Activated CD4-positive, alpha-beta T cell treated with anti-CD3 and anti-CD28 coated beads, Interleukin-2, Interleukin-4, amounts not matched to agents 100 ng/mL and 50 ng/mL, durations not matched to agents 16 hours and 8 hours (primary cell): ENCODE measurements around the gene SSTR5.
"Not testable (repeated sequence)": the region's sequence is repeated elsewhere in the genome, so short reads cannot be mapped to it uniquely, and the experiment has no call there.

Experiments used
- DNase-seq: peaks from one replicate; pipeline ENCODE4 v3.0.0-alpha.2; 2020; ENCODE audit warnings: low spot score

Gene SSTR5

DNA sequence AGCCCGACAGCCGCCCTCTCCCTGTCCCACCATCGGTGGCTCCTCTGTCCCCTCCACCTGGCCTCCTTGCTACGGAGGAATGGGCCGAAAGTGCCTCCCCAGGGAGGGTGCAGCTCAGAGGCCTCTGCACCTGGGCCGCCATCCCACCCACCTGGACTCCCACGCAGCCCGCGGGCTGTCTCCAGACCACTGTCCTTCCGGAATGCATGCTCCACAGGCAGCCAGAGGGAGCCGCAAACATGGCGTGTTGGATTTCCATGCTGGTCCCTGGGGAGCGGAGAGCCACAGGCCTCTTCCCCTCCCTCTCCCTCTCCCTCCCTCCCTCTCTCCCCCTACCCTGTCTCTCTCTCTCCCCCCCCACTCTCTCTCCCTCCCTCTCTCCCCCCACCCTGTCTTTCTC, 3.0 kb downstream of the SSTR5 start:
- DNase-seq = no peak

DNA sequence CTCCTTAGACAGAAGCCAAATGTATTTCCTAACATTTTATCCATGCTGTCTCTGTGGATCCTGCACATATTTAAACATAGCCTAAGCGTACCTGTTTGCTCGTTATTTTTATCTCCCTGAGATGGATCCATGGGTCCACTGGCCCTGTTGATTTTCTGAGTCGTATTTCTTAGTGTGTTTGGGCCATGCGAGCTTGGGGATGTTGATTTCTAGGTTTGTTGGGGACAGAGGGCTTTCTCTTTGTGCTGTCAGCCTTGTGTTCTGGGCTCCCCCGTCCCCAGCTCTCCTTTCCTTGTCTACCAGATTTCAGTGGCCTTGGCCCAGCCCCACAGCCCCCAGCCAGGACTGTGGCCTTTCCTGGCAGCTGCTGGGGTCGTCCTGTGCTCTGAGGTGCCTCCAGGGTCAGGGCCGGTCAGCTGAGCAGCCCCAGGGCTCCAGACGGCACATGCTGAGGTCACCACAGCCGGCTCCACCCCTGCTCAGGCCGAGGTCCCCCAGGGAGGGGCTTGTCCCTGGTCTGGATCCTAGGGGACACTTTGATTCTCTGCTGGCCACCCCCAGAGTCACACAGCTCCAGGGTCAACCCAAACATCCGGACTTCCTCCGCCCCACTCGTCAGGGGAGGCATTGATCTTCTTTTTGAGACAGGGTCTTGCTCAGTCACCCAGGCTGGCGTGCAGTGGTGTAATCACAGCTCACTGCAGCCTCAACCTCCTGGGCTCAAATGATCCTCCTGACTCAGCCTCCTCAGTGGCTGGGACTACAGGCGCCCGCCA, 4.4 kb downstream of the SSTR5 start:
- no peak for DNase-seq

DNA sequence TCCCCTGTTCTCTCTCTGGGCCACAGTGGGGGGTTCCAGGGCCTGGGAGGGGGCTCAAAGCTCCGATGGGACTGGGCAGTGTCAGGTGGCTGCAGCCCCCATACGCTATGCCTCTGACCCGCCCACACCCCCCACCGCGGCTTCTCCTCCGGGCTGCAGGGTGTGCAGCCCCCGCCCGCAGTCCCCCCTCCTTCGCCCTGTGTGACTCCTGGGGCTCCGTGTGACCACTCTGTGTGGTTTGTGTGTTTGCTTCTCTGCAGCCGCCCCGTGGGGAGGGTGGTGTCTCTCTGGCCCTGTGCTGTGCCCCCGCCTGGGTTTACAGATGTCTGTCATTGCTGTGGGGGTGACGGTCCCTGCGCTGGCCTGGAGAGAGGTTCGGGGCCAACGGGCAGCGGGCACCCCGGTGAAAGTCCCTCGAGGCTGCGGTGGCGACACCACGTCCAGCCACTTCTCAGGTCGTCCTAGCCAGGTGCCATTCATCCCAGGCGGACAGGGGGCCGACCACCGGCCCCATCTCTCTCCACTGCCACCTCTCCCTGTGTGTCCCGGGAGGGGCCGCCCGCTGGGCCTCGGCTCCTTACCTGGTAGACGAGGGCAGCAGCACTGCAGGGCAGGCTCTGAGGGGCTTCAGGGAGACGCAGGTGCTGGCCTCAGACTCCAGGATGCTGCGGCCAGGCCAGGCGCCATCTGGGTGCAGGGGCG, 5.5 kb downstream of the SSTR5 start:
- no peak for DNase-seq

DNA sequence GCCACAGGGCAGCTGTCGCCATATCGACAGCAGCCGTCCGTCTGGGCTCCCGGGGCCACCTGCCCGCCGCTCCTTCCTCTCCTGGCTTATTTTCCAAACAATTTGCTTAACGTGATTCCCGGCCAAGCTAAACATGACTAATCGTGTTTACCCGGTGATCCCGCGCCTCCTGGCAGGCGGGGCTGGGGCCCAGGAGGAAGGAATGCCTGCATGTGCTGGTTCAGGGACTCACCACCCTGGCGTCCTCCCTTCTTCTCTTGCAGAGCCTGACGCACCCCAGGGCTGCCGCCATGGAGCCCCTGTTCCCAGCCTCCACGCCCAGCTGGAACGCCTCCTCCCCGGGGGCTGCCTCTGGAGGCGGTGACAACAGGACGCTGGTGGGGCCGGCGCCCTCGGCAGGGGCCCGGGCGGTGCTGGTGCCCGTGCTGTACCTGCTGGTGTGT, 6.1 kb downstream of the SSTR5 start:
- DNase-seq = no peak

DNA sequence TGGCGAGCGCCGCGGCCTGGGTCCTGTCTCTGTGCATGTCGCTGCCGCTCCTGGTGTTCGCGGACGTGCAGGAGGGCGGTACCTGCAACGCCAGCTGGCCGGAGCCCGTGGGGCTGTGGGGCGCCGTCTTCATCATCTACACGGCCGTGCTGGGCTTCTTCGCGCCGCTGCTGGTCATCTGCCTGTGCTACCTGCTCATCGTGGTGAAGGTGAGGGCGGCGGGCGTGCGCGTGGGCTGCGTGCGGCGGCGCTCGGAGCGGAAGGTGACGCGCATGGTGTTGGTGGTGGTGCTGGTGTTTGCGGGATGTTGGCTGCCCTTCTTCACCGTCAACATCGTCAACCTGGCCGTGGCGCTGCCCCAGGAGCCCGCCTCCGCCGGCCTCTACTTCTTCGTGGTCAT, 6.8 kb downstream of the SSTR5 start:
- no peak for DNase-seq

DNA sequence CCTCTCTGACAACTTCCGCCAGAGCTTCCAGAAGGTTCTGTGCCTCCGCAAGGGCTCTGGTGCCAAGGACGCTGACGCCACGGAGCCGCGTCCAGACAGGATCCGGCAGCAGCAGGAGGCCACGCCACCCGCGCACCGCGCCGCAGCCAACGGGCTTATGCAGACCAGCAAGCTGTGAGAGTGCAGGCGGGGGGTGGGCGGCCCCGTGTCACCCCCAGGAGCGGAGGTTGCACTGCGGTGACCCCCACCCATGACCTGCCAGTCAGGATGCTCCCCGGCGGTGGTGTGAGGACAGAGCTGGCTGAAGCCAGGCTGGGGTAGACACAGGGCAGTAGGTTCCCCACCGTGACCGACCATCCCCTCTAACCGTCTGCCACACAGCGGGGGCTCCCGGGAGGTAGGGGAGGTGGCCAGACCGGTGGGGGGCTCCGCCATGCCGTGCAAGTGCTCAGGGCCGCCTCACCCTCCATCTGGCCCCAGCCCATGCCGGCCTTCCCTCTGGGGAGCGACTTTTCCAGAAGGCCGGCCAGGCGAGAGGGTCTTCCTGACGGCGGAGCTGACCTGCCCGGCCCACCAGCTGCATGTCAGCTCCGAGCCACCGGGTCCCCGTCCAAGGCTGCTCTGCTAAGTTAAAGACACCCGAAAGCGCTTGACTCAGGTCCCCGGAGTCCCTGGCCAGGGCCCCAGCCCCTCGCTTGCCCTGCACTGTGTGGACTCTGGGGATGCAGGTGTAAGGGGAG, 7.4 kb downstream of the SSTR5 start:
- DNase-seq = no peak

DNA sequence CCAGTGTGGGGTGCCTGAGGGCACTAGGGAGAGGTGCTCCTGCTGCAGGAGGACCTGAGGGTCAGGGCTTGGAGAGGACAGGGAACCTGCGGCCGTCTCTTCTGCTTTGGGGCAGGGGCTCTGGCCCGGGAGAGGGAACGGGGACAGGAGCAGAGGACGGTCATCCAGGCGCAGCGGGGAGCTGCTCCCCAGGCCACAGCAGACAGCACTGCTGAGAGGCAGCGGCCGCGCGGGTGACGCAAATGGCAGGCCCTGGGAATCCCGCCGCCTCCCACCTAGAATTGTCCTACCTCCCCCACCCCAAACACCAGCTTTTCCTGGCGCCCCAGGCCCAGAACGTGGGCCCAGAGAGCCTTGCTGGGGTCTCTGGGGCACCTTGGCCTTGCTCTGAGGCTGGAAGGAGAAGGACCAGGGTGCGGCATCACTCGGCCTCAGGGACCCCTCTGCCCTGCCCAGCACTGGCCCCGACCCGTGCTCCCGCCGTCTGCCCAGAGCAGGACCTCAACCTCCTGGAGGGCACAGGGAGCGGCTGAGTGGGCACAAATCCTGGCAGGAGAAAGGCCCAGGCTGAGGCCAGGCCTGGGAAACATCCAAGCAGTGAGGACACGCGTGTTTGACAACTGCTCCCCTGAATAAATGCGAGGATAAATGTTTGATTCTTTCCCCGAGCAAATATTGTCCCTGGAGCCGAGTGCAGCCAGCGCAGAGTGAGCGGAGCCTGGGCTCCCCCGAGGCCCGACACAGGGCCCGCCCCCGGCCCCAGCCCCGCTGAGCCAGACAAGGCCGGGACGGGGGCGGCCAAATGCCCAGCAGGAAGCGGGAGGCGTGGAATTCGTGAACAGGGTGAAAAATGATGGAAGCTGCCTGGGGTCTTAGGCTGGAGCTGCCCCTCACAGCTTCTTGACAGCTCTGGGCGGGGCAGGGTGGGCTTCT, 8.5 kb downstream of the SSTR5 start:
- no peak for DNase-seq

DNA sequence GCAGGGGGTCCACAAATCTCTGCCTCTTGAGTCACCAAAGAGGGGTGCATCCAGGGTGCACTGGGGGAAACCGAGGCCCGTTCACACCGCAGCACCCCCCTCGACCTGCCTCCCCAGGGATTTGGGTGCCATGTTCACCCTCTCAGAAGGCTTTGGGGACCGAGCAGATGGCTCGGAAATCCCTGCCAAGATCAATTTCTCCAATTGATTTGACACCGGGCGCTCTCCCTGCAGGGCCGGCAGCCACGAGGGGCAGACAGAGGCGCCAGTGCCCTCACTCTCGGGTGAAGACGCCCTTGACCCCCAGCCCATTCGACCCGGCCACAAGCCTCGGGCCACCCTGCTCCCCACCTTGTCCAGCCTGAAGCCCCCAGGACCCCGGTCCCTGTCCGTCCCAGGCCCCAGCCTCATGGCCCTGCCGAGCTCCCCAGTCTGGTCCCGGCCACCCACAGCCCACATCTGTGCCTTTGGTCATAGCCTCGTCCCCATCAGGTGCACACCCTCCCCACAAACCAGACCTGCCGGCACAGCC, 9.3 kb downstream of the SSTR5 start:
- DNase-seq = no peak

DNA sequence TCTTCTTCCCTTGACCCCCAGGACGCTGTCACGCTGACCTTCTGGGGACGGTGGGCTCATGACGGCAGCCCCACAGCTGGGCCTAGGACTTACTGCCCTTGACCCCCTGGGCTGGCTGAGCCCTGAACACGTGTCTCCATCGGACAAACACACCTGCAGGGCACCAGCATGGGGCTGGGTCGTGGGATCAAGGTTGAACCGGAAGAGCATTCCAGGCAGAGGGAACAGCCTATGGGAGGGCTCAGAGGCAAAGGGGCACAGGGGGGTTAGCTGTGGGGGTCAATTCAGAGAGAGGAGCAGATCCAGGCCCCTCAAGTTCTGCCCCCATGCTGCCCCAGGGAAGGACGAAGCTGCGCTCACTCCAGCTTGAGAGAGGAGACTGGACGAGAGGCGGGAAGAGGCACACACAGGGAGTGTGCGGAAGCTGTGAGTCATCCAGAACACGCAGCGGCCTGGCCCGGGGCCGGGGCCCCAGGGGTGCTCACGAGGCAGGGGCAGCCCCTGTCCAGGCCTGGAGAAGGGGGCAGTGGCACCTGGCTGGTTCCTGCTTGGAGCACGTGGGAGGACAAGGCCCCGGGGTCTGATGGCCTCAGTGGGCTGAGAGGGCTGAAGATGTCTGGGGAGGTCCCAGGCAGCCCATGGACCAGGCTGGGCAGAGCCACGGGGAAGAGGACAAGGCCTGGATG, 9.9 kb downstream of the SSTR5 start:
- DNase-seq = no peak

DNA sequence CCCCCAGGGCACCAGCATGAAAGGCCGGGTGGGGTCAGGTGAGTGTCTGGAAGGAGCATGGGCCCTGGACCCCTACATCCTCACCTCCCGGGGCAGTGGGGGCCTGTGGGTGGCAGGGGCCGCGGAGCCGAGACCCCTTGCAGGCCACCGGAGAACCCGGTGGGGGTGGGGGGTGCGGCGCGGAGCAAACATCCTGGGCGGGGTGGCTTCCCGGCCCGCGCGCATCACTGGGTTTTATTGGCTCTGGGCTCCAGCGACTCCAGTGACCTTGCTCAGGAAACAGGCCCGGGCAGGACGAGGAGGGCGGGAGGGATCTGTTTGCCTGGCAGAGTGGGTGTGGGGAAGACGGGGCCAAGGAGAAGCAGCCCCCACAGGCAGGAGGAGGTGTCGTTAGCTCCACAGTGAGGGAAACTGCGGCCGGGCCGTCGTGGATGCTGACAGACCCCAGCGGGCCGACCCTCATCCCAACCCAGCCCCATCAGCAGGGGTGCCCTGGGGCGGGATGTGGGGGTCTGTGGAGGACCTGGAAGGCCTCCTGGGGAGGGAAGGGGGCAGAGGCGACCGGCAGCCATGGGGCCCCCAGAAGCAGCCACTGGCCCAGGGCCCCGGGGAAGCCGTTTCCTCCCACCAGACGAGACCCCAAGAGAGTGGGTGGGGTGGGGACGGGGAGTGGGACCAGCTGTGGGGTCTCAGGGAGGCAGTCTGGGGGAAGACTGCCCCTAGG, 10.6 kb downstream of the SSTR5 start:
- no peak for DNase-seq

DNA sequence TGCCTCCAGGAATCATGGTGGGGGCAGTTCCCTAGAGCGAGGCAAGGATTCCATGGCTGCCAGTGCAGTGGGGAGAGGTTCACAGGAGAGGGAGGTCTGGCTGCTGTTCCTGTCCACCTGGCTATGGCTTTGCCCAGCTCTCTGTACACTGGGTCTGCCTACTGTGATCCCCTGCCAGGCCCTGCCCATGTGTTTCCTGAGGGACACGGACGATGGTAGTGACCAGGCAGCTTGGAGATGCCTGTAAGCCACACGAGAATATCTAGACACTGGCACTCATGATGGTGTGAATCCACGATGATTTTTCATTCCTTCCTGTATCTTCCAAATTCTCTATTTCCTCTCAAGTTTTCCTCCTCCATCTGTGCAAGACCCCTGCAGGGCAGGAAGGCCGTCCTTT, 12.4 kb downstream of the SSTR5 start:
- DNase-seq = no peak

DNA sequence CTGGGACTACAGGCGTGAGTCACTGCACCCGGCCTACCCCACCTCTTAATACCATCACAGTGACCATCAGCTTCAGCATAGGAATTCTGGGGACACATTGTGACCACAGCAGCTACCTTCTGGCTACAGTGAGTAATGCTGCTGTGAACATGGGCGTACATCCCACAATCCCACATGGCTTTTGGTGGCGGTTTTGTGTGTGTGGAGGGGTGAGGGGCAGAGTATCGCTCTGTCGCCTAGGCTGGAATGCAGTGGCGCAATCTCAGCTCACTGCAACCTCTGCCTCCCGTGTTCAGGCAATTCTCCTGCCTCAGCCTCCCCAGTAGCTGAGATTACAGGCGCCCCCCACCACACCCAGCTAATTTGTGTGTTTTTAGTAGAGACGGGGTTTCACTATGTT, 13.9 kb downstream of the SSTR5 start:
- DNase-seq = not testable (repeated sequence)

DNA sequence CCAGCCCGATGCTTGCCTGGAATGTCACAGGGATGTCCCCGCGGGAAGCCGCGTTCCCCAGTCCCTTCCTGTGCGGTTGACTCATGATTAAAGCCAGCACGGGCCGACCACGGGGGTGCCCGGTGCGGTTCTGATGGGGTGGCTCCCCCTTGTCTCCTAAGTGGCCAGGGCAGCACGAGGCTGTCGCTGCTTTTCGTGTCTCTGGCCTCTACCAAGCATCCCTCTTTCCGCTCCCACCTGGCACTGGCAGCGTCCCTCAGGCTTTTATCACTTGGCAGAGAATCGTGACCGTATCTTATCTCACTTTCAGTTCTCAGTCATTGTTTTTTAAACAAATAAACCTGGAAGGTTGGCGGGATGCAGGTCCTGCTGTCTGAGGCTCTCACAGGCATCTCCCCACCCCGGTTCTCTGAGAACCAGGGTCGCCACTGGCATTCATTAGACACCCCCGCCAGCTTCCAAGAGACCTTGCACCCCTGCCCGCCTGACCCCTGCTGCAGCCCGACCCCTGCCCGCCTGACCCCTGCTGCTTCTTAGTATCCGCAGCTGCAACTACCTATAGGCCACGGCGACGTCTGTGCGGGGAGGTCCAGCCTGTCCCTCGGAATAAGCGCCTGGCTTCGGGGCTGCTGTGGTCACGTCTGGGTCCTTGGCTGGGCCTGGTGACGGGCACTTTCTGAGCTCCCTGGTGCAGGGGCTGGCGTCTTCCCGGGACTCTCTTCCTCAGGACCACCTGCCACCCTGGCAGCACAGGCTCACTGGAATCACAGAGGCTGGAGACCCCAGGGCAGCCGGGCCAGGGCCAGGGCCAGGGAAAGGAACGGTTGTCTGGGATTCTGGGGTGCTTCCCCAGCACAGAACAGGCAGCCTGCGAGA, 16.0 kb downstream of the SSTR5 start:
- no peak for DNase-seq

DNA sequence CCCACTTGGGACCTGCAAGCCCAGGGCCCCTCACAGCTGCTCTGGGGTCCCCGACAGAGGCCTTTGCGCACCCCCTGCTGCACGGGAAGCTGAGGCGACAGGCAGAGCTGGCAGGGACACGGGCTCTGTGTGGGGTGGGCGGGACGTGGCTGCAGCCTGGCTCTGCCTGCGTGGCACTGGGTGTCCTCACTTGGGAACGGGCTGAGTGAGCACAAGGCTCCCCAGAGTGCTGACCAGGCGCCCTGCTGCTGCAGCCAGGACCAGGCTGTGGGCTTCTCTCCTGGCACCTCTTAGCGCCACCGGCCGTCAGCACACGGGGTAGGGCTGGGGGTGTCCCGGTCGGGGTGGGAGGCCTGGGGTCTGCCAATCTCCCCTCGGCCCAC, 16.9 kb downstream of the SSTR5 start:
- DNase-seq = no peak

DNA sequence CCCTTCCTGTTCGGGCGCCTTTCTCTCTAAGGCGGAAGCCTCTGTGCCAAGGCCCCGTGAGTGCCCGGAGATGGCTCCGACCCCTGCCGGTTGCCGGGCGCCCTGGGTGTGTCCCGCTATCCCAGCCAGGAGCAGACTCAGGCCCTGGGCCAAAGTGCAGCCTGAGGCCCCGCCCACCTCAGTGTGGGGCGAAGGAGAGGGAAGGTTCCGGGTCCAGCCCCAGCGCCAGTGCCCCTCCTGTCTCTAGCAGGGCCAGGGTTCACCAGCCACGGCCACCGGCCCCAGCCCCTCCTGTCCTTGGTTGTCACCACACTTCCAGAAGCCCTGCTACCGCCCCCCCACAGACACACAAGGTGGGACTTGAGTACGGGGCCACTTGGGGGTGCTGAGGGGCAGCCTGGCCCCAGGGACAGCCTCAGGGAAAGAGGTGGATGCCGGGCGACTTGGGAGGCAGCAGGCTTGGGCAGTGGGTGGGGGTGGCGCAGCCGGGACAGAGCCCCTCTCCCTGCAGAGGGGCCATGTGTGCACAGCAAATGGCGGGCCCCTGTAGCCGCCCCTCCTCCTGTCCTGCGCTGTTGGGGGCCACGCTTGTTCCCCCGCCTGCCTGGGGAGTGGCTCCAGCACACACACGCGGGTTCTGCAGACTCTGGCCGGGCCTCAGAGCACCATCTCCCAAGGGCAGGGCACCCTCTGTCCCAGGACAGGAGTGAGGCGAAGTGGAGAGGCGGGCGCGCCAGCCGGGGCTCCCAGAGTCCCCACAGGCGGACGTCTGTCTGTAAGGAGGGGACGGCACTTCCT, 17.5 kb downstream of the SSTR5 start:
- DNase-seq = no peak

DNA sequence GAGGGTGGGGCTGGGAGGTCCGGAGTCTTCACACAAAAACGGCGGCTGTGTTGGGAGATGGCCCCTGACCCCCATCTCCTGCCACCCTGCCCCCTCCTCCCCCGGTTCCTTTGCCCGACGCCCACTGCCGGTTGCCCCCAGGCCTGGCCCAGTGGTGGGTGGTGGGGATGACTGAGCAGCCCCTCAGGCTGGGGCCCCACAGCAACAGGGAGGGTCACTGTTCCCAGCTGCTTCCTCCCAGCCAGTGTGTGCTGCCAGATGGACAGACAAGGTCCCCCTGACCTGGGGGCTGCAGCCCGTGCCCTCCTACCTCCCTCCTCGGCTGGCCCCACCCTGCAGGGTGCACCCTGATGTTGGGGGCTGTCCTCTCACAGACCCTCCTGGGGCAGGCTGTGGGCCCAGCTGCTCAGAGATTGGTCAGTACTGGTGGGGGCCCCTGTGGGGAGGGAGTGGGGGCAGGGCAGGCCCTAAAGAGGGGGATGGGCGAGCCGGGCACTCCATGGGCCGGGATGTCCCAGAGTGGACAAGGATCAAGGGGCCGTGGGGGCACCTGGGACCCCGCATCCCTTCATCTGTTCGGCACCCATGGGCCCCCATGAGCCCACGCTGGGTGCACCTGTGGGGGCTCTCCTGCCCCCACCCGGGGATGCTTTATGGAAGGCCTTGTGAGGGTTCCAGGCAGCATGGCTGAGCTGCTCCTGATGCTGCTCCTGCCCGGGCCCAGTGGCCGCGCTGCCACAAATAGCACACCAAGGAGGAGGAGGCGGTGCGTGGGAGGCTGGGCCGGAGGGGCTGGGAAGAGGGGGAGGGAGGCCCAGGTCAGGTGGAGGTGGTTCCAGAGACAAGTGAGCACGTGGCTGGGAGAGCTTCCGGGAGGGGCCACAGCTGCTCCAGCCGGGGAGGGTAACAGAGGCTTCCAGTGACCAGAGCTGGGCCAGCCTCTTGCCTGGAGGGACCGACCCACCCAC, 18.4 kb downstream of the SSTR5 start:
- no peak for DNase-seq

DNA sequence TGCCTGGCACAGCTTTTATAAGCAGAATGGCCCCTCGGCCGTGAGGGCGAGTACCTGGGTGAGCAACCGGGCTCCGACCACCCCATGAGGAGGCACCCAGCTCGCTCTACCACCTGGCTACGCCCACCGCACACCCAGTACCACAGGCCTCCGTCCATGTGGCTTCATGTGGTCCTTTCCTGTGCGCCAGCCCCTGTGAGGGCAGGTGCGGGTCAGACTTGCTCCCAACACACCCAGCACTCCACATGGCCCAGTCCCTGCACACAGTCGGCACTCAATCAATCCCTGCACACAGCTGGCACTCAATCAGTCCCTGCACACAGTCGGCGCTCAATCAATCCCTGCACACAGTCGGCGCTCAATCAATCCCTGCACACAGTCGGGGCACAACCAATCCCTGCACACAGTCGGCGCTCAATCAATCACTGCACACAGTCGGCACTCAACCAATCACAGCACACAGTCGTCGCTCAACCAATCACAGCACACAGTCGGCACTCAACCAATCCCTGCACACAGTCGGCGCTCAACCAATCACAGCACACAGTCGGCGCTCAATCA, 19.5 kb downstream of the SSTR5 start:
- DNase-seq = no peak
